H9 (cell line): ENCODE measurements around the gene NXPH4. TPM values are rescaled to one million over a fixed set of nuclear protein-coding genes. Genes with fewer than 3 reads are reported as not detected.
A peak's percentile ranks its signal among the peaks of the same experiment; 100 is the strongest.

Experiments
- DNase-seq: peaks from one replicate; pipeline ENCODE4 v3.0.0-alpha.2; 2017
- H2AFZ ChIP-seq: one replicate; pipeline ENCODE4 v1.6.1; 2013; ENCODE audit warnings: mild to moderate bottlenecking, low read length, control low read depth, moderate library complexity
- H2AK5ac ChIP-seq: 2 replicates; pipeline ENCODE4 v1.6.1; 2013; ENCODE audit warnings: low read length, control low read depth, mixed read lengths; ENCODE audit not compliant: insufficient read length
- H2BK120ac ChIP-seq: one replicate; pipeline ENCODE4 v1.6.1; 2013; ENCODE audit warnings: low read depth, mild to moderate bottlenecking, low read length, control low read depth, inconsistent platforms; ENCODE audit not compliant: poor library complexity, severe bottlenecking
- H2BK12ac ChIP-seq: 2 replicates; pipeline ENCODE4 v1.6.1; 2013; ENCODE audit warnings: low read length, control low read depth, mixed read lengths, low read depth; ENCODE audit not compliant: insufficient read length
- H2BK15ac ChIP-seq: 2 replicates; pipeline ENCODE4 v1.6.1; 2013; ENCODE audit warnings: low read depth, low read length, control low read depth
- H2BK20ac ChIP-seq: one replicate; pipeline ENCODE4 v1.6.1; 2013; ENCODE audit warnings: low read depth, mild to moderate bottlenecking, low read length, control low read depth, inconsistent platforms; ENCODE audit not compliant: poor library complexity, severe bottlenecking
- H2BK5ac ChIP-seq: 2 replicates; pipeline ENCODE4 v1.6.1; 2013; ENCODE audit warnings: low read length, control low read depth, mixed read lengths; ENCODE audit not compliant: insufficient read length
- H3K14ac ChIP-seq: 2 replicates; pipeline ENCODE4 v1.6.1; 2013; ENCODE audit warnings: low read length, control low read depth; ENCODE audit not compliant: insufficient read depth
- H3K18ac ChIP-seq: 2 replicates; pipeline ENCODE4 v1.6.1; 2013; ENCODE audit warnings: low read depth, mild to moderate bottlenecking, mixed read lengths, low read length, control low read depth; ENCODE audit not compliant: insufficient read length
- H3K23ac ChIP-seq: 2 replicates; pipeline ENCODE4 v1.6.1; 2013; ENCODE audit warnings: low read length, control low read depth, mixed read lengths, low read depth; ENCODE audit not compliant: insufficient read length
- H3K23me2 ChIP-seq: 2 replicates; pipeline ENCODE4 v1.6.1; 2013; ENCODE audit warnings: low read depth, mild to moderate bottlenecking, mixed read lengths, low read length, control low read depth; ENCODE audit not compliant: insufficient read length, poor library complexity, severe bottlenecking
- H3K27ac ChIP-seq: 2 replicates; pipeline ENCODE4 v1.5.1; 2013; ENCODE audit warnings: low read length, control low read depth, mixed read lengths, low read depth; ENCODE audit not compliant: insufficient read length
- H3K27me3 ChIP-seq: 2 replicates; pipeline ENCODE4 v1.6.1; 2013; ENCODE audit warnings: low read length, control low read depth, inconsistent platforms; ENCODE audit not compliant: insufficient read depth
- H3K4ac ChIP-seq: 2 replicates; pipeline ENCODE4 v1.6.1; 2013; ENCODE audit warnings: low read depth, mild to moderate bottlenecking, control low read depth, inconsistent platforms, low read length, moderate library complexity
- H3K4me1 ChIP-seq: 2 replicates; pipeline ENCODE4 v1.6.1; 2013; ENCODE audit warnings: low read length, control low read depth, inconsistent platforms; ENCODE audit not compliant: insufficient read depth
- H3K4me2 ChIP-seq: 2 replicates; pipeline ENCODE4 v1.6.1; 2013; ENCODE audit warnings: low read length, control low read depth, mixed read lengths; ENCODE audit not compliant: insufficient read length, insufficient read depth
- H3K56ac ChIP-seq: 2 replicates; pipeline ENCODE4 v1.6.1; 2013; ENCODE audit warnings: low read depth, mild to moderate bottlenecking, mixed read lengths, low read length, control low read depth; ENCODE audit not compliant: insufficient read length
- H3K79me1 ChIP-seq: 2 replicates; pipeline ENCODE4 v1.6.1; 2013; ENCODE audit warnings: low read depth, mild to moderate bottlenecking, moderate library complexity, low read length, control low read depth, inconsistent platforms; ENCODE audit not compliant: insufficient read depth, poor library complexity, severe bottlenecking
- H3K79me2 ChIP-seq: 2 replicates; pipeline ENCODE4 v1.6.1; 2013; ENCODE audit warnings: low read length, control low read depth, inconsistent platforms; ENCODE audit not compliant: insufficient read depth
- H3K9ac ChIP-seq: 2 replicates; pipeline ENCODE4 v1.6.1; 2013; ENCODE audit warnings: low read length, control low read depth, mixed read lengths; ENCODE audit not compliant: insufficient read length; ENCODE audit errors: extremely low read depth
- H3K9me3 ChIP-seq: one replicate; pipeline ENCODE4 v1.6.1; 2013; ENCODE audit warnings: low read depth, low read length, inconsistent platforms; ENCODE audit not compliant: control insufficient read depth
- H3T11ph ChIP-seq: one replicate; pipeline ENCODE4 v1.6.1; 2013; ENCODE audit warnings: mild to moderate bottlenecking, low read length, control low read depth, inconsistent platforms
- H4K20me1 ChIP-seq: one replicate; pipeline ENCODE4 v1.6.1; 2013; ENCODE audit not compliant: control insufficient read depth, insufficient read length, insufficient read depth
- H4K5ac ChIP-seq: 2 replicates; pipeline ENCODE4 v1.6.1; 2013; ENCODE audit warnings: low read depth, mild to moderate bottlenecking, mixed read lengths, low read length, control low read depth; ENCODE audit not compliant: insufficient read length
- H4K8ac ChIP-seq: replicated peaks from 2 replicates; pipeline ENCODE4 v1.6.1; 2013; ENCODE audit warnings: low read length, control low read depth, mixed read lengths, low read depth; ENCODE audit not compliant: insufficient read length
- H4K91ac ChIP-seq: 2 replicates; pipeline ENCODE4 v1.6.1; 2013; ENCODE audit warnings: low read depth, mild to moderate bottlenecking, moderate library complexity, mixed read lengths, low read length, control low read depth; ENCODE audit not compliant: insufficient read length
- H3K27ac Mint-ChIP-seq, 3 experiments: 2 replicates in 2 of 3; 3 replicates in 1 of 3; pipeline ENCODE4 v1.8.0; 2020 to 2021; ENCODE audit warnings: mixed read lengths in 3 of 3, mild to moderate bottlenecking in 1 of 3, moderate library complexity in 1 of 3
- H3K27me3 Mint-ChIP-seq: 2 replicates; pipeline ENCODE4 v1.8.0; 2021; ENCODE audit warnings: low read depth, mild to moderate bottlenecking, moderate library complexity, mixed read lengths
- H3K36me3 Mint-ChIP-seq, 3 experiments: 2 replicates in 2 of 3; 3 replicates in 1 of 3; pipeline ENCODE4 v1.8.0; 2020 to 2021; ENCODE audit warnings: low read depth in 3 of 3, mixed read lengths in 3 of 3; ENCODE audit not compliant: insufficient read depth in 1 of 3
- H3K4me1 Mint-ChIP-seq, 2 experiments: 2 replicates each; pipeline ENCODE4 v1.8.0; 2020; ENCODE audit warnings: mixed read lengths in 2 of 2
- H3K4me3 Mint-ChIP-seq, 2 experiments: 2 replicates in 1 of 2; 3 replicates in 1 of 2; pipeline ENCODE4 v1.8.0; 2020 to 2021; ENCODE audit warnings: mild to moderate bottlenecking in 2 of 2, mixed read lengths in 2 of 2, moderate library complexity in 1 of 2
- H3K9me3 Mint-ChIP-seq, 2 experiments: 2 replicates in 1 of 2; 3 replicates in 1 of 2; pipeline ENCODE4 v1.8.0; 2020; ENCODE audit warnings: mild to moderate bottlenecking in 2 of 2, mixed read lengths in 2 of 2, moderate library complexity in 1 of 2
- CTCF ChIP-seq: fragments of 200-600 bp; sonication (generic); conservative IDR thresholded peaks from 3 replicates; pipeline ENCODE4 v1.8.0; 2021; ENCODE audit warnings: antibody characterized with exemption, mild to moderate bottlenecking
- WGBS: extraction: QIAGEN DNeasy Blood & Tissue Kit; methylation state at CpG from one replicate; pipeline ENCODE4 v1.1.7; 2013; ENCODE audit warnings: missing lambda C conversion rate, low lambda C conversion rate, mixed read lengths; ENCODE audit not compliant: insufficient read length; ENCODE audit errors: extremely low coverage; 5-methylcytosine and 5-hydroxymethylcytosine counted together
- total RNA-seq: library from RNA; stranded (reverse); gene quantifications from 2 replicates; pipeline ENCODE4 v1.2.1, GENCODE V29; 2021

NXPH4 gene
- total RNA-seq, 1 experiment from 2014 or later = 2.1 TPM

- no peak overlapping the region for H3K14ac ChIP-seq
- WGBS = no CpG with 5 or more reads among the region's 14 CpGs
- no peaks in the 10 kb centered on the region for H3K79me2 ChIP-seq
- H3K27me3 ChIP-seq = no peaks in the 10 kb centered on the region
- H2AFZ ChIP-seq = no peak overlapping the region
- no peak overlapping the region for H2BK5ac ChIP-seq
- H4K8ac ChIP-seq = no peak overlapping the region
- H3T11ph ChIP-seq = no peak overlapping the region
- no peak overlapping the region for H2BK15ac ChIP-seq
- no peak overlapping the region for H2BK12ac ChIP-seq
- H4K5ac ChIP-seq = no peak overlapping the region
- H3K9me3 Mint-ChIP-seq = no peaks in the 10 kb centered on the region
- H2BK20ac ChIP-seq = no peak overlapping the region
- H3K4me2 ChIP-seq = no peak overlapping the region
- H4K91ac ChIP-seq = no peak overlapping the region
- no peak for DNase-seq
- H3K56ac ChIP-seq = no peak overlapping the region
- H3K23me2 ChIP-seq = no peaks in the 10 kb centered on the region
- H3K4me3 Mint-ChIP-seq = no peak overlapping the region
- TF ChIP-seq CTCF = no peak
- H3K23ac ChIP-seq = no peak overlapping the region
- H3K9ac ChIP-seq = no peak overlapping the region
- H3K27ac ChIP-seq = no peak overlapping the region
- H3K79me1 ChIP-seq = no peaks in the 10 kb centered on the region
- no peaks in the 10 kb centered on the region for H3K27me3 Mint-ChIP-seq
- H3K4me1 ChIP-seq = no peaks in the 10 kb centered on the region
- no peaks in the 10 kb centered on the region for H3K9me3 ChIP-seq
- no peak overlapping the region for H3K4ac ChIP-seq
- peaks cover 44 to 84% (median 80%) of the 10 kb centered on the region in 3 experiments; a peak in 6 of 7 replicates for H3K36me3 Mint-ChIP-seq
- peaks cover 4 to 5% of the 10 kb centered on the region in 2 experiments for H3K4me1 Mint-ChIP-seq
- no peak overlapping the region for H2BK120ac ChIP-seq
- no peak overlapping the region for H2AK5ac ChIP-seq
- H3K18ac ChIP-seq = no peak overlapping the region
- peak overlapping the region; percentile 58 to 81 (median 68); a peak in 3 of 7 replicates for H3K27ac Mint-ChIP-seq
- peaks cover 3% of the 10 kb centered on the region for H4K20me1 ChIP-seq
These were observed 38.4 kb upstream of the NXPH4 start for GRCh38 chr12:57178213-57178612.
